Right ventricle myocardium inferior (tissue), 1 donor: ENCODE measurements around the gene NUP35. TPM values are rescaled to one million over a fixed set of nuclear protein-coding genes. Genes with fewer than 3 reads are reported as not detected.

Source experiments
- ATAC-seq: fragments of 200-7000 bp; cut with Tn5 transposase; one replicate; pipeline ENCODE4 v1.9.1; 2020; ENCODE audit warnings: mild to moderate bottlenecking, moderate library complexity
- DNase-seq: peaks from one replicate; pipeline ENCODE4 v3.0.0; 2021; ENCODE audit errors: missing footprints
- intact Hi-C: fragments of 100-400 bp; cut with DNase I; formaldehyde crosslinking; loops from one replicate; pipeline ENCODE4 v1.11.0; 2022
- total RNA-seq: library from RNA; stranded (reverse); fragmentation: NEBNext Ultra II Directional; extraction: Animal tissue kit (Norgen Biotek cat#: 25700); gene quantifications from one replicate; pipeline ENCODE4 v1.2.1, GENCODE V29; 2021
- donor health status: DM: no; HTN: yes; CAD: no; lungs with severe emphysema.

NUP35 gene
- total RNA-seq, 1 donor from 2014 or later = 8.0 TPM

GRCh38 chr2:183192343-183192742 is 68.1 kb downstream of the NUP35 start:
- no peak for DNase-seq
- intact Hi-C loops = no loop called here
- ATAC-seq = no peak

GRCh38 chr2:183193904-183194303 is 69.7 kb downstream of the NUP35 start:
- DNase-seq = no peak
- intact Hi-C loops = no loop called here
- no peak for ATAC-seq

DNA sequence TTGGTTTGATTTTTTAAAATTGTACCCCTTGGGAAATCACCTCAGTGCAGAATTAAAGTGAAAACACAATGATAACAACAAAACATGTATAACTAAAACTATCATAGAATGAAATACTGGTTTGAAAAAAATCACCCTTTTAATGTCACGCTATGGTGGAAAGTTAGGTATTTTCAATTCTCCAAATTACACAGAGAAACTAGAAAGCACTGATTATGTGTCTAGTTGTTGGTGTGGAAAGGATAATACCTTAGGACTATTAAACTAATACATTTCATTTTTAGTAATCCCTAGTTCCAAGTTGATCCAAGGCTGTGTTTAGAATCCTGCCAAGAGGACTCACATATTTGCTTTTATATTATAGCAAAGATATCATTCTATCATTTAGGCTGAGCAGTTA is 71.2 kb downstream of the NUP35 start:
- ATAC-seq (no peak), DNase-seq (no peak)
- intact Hi-C loops = no loop called here

DNA sequence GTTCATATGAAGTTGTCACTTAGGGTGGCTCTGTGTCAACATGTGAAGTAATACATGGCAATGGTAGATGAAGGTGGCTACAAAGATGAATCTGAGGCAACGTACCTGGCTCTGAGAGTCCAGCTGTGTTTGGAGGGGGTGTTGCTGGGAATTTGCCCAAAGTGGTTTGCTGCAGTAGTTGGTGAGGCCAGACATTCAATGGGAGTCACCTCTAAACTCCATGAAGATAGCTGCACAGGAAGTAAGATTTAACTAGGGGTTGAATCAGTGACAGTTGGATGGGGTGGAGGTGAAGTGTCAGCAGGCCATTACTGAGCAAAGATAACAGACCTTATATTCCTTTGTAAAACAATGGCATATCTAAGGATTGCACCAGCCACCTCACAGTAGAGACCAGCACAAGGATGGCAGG is 71.8 kb downstream of the NUP35 start:
- no peak for ATAC-seq

DNA sequence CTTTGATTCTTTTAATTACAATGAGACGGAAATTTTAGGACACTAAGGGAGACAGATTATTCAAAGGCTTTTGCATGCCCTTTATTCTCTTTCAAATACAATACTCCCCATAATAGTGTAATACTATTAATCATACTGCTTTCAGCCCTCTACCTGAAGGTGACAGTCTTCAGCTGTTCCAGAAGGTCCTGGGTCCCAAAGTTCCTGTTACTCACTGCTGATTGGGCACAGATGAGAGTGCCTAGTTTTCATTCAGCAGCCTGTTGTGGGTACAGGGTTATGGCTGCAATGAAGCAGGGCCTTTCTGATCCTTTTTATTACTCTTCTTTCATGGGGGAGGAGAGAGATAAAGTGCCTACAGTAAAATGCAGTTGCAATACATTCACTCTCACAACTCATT is 80.2 kb downstream of the NUP35 start:
- no peak for ATAC-seq
- intact Hi-C loops = no loop called here
- DNase-seq = no peak

More for the DNA sequence above, 71.8 kb downstream of the NUP35 start:
- DNase-seq = no peak
- intact Hi-C loops = no loop called here

DNA sequence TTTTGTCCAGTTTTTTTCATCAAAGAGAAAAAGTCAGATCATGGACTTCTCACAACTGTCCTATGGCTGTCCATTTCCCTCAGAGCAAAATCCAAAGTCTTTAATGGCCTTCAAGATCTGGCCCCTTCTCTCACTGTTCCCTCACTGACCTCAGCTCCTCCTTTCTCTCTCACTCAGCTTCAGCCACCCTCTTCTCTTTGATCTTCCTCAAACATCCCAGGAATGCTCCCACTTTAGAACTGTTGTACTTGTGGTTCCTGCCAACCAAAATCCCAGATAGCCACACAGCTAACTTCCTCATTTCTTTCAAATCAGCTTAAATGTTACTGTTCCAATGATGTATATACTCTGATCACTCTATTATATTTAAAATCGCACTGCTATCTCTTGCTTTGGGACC is 82.9 kb downstream of the NUP35 start:
- DNase-seq (no peak), ATAC-seq (peak; percentile 64)
- intact Hi-C loops = no loop called here

DNA sequence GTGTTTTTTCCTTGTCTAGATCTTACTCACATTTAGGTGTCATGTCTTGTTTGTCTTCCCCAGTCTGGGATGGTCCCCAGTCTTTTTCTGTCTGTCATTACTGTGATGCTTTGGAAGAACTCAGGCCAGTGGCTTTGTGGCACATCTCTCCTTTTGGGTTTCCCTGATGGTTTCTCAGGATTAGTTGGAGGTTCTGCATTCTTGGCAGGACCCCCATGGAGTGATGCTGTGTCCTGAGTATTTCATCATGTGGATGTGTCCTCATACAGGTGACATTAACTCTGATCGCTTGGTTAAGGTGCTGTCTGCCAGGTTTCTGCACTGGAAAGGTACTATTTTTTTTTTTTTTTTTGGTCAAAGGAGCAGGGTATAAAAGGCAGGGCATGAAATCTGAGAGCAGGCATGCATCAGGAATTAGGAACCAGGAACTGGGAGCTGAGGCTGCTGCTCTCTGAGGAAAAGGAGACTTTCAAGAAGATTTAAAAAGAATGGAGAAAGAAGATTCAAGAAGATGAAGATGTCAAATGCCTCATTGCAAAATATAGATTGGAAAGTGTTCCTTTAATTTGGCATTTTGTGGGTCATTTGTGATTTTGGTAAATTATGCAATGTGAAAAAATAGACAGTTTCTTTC is 85.3 kb downstream of the NUP35 start:
- DNase-seq (no peak), ATAC-seq (no peak)
- intact Hi-C loops = no loop called here

Other genes with a start within 250 kb of the NUP35 start
- 135 TPM for gene NCKAP1, start 86.0 kb upstream of the NUP35 start, total RNA-seq
- gene DUSP19, start 45.7 kb upstream of the NUP35 start, total RNA-seq = 12.1 TPM